ENCODE results near the gene NCAM1.

- no peak for TF ChIP-seq CTCF (IDR thresholded peaks at IDR 0.05)
- no peak for TF ChIP-seq EP300 (IDR thresholded peaks at IDR 0.05)
- no peak for TF ChIP-seq POLR2A (IDR thresholded peaks at IDR 0.05)
- TF ChIP-seq POLR2AphosphoS5 (IDR thresholded peaks at IDR 0.05): no peak
Observed at GRCh38 chr11:113192121-113192925, 231.1 kb downstream of the NCAM1 start.

All from sigmoid colon (tissue), 4 donors.